NCI-H1436 (cell line): ENCODE results near the gene THAP3.

Source experiments
- DNase-seq: peaks from one replicate; lab custom pipeline; 2025; lab: John Stamatoyannopoulos, UW

The THAP3 gene

DNA sequence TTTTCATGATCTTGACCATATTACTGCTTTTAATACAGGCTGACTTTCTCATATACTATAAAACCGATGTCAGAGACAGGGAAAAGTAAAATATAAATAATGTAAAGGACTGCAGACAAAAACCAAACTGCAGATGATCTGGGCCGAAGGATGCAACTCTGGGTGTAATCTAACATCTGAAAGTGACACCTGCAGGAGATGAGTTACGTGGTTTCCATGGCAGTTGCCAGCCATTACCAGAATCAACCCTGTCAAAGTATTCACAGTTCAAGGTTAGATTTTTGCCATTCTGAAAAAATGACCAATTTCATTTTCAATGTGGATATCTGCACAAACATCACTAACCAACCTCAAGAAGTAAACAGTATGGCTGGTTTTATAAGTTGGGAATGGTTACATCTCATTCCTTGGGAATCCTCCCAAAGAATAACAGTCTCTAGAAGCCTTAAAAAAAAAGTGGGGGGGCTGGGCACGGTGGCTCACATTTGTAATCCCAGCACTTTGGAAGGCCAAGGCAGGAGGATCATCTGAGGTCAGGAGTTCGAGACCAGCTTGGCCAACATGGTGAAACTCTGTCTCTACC, 49.2 kb downstream of the THAP3 start:
- no peak for DNase-seq

DNA sequence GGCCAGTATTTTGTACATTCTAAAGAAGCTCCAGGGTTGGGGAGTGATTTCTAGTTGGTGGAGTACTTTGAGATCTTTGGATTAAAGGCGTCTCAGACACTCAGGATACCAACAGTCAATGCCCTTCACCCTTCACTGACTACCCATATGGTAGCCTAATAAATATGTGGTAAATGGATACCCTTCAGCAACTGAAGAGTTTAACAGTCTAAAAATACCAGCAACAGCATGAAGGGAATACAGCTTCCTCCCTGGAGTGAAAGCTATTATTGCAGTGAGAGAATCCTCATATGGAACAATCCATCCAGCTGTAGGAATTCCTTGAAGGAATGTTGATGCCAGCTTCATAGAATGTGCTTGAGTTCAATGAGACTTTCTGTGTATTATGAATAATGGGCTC, 50.1 kb downstream of the THAP3 start:
- no peak for DNase-seq

DNA sequence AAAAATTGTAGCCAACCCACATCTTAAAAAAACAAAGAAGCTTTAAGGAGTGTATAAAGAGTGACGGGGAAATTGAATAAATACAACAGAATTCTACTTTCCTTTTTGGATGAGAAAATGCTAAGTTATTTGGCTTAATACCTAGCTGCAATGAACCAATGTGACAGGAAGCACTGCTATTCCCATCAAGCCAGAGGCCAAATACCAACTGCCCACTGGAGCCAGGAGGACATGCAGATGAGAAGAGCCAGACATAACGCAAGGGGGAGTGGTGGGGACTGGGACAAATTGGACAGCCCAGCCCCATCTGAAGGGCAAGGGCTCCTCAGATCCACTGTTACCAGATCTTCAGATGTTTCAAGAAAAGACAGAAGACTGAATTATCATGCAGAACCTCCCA, 51.3 kb downstream of the THAP3 start:
- DNase-seq: no peak
